Activated naive CD8-positive, alpha-beta T cell treated with anti-CD3 and anti-CD28 coated beads, Interleukin-2, amount 50 U/mL, for 16 hours (primary cell): ENCODE measurements around the gene ELL2.
"Not testable (repeated sequence)": the region's sequence is repeated elsewhere in the genome, so short reads cannot be mapped to it uniquely, and the experiment has no call there.

ENCODE experiments used
- DNase-seq: peaks from one replicate; pipeline ENCODE4 v3.0.0-alpha.2; 2020; ENCODE audit warnings: low read depth, low spot score

ELL2 gene

GRCh38 chr5:95861221-95861863, 100.3 kb downstream of the ELL2 start:
- no peak for DNase-seq

GRCh38 chr5:95859661-95860060, 102.0 kb downstream of the ELL2 start:
- no peak for DNase-seq

- DNase-seq, result peak; percentile 84
Measured at GRCh38 chr5:95858661-95859595, 102.7 kb downstream of the ELL2 start.

GRCh38 chr5:95858023-95858461, 103.6 kb downstream of the ELL2 start:
- DNase-seq, result no peak

GRCh38 chr5:95857185-95857945, 104.3 kb downstream of the ELL2 start:
- DNase-seq, result no peak

GRCh38 chr5:95856501-95856981, 105.1 kb downstream of the ELL2 start:
- no peak for DNase-seq

GRCh38 chr5:95853490-95853889, 108.2 kb downstream of the ELL2 start:
- DNase-seq, result no peak

- no peak for DNase-seq
Measured at GRCh38 chr5:95852567-95852966, 109.1 kb downstream of the ELL2 start.

- not testable (repeated sequence) for DNase-seq
Measured at GRCh38 chr5:95851141-95851540, 110.5 kb downstream of the ELL2 start.

GRCh38 chr5:95850391-95850894, 111.2 kb downstream of the ELL2 start:
- DNase-seq, result no peak

- no peak for DNase-seq
Measured at GRCh38 chr5:95848701-95849100, 113.0 kb downstream of the ELL2 start.

- DNase-seq, result no peak
Measured at GRCh38 chr5:95847261-95847592, 114.4 kb downstream of the ELL2 start.

- DNase-seq, result peak; percentile 38
Measured at GRCh38 chr5:95846554-95847260, 114.9 kb downstream of the ELL2 start.

GRCh38 chr5:95845391-95845790, 116.3 kb downstream of the ELL2 start:
- no peak for DNase-seq

GRCh38 chr5:95843733-95844223, 117.9 kb downstream of the ELL2 start:
- no peak for DNase-seq

GRCh38 chr5:95842854-95843544, 118.7 kb downstream of the ELL2 start:
- no peak for DNase-seq

GRCh38 chr5:95841914-95842812, 119.5 kb downstream of the ELL2 start:
- DNase-seq, result no peak

- DNase-seq, result no peak
Measured at GRCh38 chr5:95840956-95841705, 120.5 kb downstream of the ELL2 start.

GRCh38 chr5:95839658-95840057, 122.0 kb downstream of the ELL2 start:
- DNase-seq, result no peak
